GM13977 (cell line): Measurements from ENCODE around the gene HAND2.
A peak's percentile ranks its signal among the peaks of the same experiment; 100 is the strongest.

Experiments used
- DNase-seq: peaks from one replicate; pipeline ENCODE4 v3.0.0; 2012; ENCODE audit warnings: low spot score
- in situ Hi-C: fragments of 300-500 bp; cut with MboI; formaldehyde crosslinking; loops from one replicate; pipeline ENCODE4 v1.12.0; 2022; ENCODE audit warnings: low sequenced_read_pairs, low pct_unique_long_range_greater_than_20kb, mixed read lengths, inconsistent platforms; ENCODE audit not compliant: unreplicated experiment
- TF ChIP-seq, protein P1 (sequence below): IDR thresholded peaks from 2 replicates; pipeline ENCODE4 v1.5.1; 2012; ENCODE audit warnings: mild to moderate bottlenecking, control low read depth; ENCODE audit not compliant: insufficient read depth; ENCODE audit errors: extremely low read depth, missing control alignments

HAND2 gene

DNA sequence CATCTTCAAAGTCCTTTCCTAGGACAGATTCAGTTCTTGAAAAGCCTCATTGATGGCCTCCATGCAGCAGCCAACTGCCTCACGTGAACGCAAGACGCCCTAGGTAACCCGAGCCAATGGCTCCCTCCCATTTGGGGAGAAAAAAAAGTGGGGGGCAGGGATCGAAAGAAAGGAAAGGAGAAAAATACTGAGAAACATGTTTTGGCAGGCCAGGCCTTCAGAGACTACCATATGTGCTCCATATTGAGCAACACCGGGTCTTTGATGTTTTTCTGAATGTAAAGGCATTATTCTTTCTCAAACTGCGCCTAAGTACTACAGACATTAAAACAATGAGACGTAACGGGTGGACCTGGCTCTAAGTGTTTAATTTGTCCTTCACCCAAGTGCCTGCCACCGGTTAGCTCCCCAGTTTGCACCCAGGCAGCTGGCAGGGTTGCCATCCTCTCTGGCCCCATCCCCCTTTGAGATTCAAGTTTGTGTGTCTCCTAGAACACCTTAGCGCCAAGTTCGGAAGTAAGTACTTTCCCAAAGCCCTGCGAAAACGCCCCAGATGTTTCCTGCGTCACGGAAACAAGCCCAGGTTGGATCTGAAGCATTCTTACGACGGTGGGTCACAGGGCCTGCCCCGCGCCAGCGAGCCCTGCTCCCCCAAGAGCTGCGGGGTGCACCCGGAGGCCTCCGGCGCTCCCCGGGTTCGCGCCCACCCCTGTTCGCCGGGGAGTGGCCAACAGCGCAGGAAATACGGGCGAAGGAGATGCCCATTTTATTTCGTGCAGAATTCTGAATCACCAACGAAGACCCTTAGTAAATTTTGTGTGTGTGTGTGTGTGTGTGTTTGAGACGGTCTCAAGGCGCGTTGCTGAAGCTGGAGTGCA lies 30.1 kb downstream of the HAND2 start:
- DNase-seq = peak; percentile 10
- TF ChIP-seq, protein P1, sequence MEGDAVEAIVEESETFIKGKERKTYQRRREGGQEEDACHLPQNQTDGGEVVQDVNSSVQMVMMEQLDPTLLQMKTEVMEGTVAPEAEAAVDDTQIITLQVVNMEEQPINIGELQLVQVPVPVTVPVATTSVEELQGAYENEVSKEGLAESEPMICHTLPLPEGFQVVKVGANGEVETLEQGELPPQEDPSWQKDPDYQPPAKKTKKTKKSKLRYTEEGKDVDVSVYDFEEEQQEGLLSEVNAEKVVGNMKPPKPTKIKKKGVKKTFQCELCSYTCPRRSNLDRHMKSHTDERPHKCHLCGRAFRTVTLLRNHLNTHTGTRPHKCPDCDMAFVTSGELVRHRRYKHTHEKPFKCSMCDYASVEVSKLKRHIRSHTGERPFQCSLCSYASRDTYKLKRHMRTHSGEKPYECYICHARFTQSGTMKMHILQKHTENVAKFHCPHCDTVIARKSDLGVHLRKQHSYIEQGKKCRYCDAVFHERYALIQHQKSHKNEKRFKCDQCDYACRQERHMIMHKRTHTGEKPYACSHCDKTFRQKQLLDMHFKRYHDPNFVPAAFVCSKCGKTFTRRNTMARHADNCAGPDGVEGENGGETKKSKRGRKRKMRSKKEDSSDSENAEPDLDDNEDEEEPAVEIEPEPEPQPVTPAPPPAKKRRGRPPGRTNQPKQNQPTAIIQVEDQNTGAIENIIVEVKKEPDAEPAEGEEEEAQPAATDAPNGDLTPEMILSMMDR = no peak
- in situ Hi-C loops = loop anchor here (25.0 kb wide), 1 partner anchor 712 kb away; no protein-coding TSS in a partner anchor

DNA sequence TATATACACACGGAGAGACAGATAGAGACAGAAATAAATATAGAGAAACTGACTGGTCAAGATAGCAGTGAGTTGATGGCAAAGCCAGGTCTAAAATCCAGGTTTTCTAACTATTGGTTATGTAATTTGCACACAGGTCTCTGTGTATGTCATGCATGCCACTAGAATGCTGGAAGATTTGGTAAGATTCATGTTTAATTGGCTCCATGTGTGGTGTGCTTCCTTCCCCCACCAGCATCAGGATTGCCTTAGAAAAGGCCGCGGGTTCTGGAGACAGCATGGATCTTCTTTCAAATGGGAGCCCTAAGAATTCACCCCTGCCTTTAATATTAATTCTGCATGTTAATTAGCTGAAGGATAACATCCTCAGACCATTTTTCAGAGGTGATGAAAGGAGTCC lies 31.3 kb downstream of the HAND2 start:
- DNase-seq = no peak
- TF ChIP-seq, protein P1 = no peak
- in situ Hi-C loops = no loop called here

DNA sequence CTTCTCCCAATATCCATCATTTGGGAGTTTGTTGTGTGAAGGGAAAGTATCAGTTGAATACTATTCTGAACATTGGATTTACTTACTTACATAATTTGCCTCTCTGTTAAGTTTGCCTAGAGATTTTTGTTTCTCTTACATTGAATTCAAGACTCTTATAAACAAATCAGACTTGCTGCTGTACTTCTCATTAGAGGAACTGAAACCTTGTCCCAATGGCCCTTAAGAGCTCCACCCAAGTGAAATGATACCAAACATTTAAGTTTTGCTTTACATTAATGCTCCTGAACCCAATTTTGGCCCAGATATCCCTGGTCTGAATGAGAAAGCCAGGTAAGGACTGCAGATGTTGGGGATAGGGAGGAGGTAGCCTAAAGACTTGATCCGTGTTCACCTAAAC lies 32.0 kb downstream of the HAND2 start:
- DNase-seq = peak; percentile 56
- TF ChIP-seq, protein P1 = no peak
- in situ Hi-C loops = no loop called here

DNA sequence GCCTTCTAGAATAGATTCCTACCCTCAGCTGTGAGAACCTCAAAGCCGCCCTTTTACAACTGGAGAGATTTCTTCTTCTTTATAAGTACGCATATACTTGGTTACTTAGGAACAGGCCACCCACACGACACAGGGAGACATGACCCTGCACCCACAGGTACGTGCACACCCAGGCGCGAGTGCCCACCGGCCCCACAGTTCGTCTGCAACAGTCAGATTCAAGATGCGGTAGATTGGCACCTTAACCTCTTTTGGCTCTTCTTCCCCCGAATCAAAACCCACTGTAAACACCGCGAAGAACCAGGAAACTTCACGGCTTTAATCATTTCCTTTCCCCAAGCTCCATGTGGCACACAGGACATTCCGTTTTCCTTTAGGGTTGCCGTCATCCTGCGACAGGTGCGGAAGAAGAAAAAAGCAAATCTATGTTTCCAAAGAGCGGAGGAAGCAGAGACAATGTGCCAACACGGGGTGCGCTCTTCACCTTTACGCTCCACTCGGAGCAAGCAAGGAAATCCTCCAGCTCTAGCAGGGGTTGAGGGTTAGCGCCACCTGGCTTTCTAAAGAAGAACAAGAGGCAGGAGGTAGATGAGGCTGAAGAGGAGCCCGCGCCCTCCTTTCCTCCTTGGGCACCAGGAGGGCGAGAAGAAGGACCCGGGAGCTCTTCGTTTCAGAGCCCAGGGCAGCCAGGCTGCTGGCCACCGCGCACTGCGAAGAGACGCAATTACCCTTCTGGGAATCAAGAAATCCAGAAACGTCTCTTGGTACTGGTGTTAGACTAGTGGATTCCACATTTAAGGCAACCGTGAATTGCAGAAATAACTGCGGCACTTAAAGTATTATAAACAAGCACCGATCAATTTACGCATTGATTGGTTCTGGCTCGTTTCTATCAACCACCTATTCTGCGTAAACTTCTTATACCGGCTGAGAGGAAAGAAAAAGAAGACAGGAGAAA lies 35.7 kb downstream of the HAND2 start:
- DNase-seq = peak; percentile 84
- TF ChIP-seq, protein P1 = peak; percentile 87
- in situ Hi-C loops = no loop called here

DNA sequence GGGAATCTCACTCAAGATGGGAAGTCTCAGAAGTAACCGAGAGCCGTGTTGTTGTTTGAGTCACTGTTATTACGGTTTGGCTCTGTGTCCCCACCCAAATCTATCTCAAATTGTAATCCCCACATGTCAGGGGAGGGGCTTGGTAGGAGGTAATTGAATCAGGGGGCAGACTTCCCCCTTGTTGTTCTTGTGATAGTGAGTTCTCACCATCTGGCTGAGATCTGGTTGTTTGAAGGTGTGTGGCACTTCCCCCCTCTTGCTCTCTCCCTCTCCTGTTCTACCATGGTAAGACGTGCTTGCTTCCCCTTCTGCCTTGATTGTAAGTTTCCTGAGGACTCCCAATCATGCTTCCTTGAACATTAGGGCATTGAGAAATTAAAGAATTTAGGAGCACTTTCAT lies 37.0 kb downstream of the HAND2 start:
- TF ChIP-seq, protein P1 = no peak
- in situ Hi-C loops = no loop called here
- no peak for DNase-seq

DNA sequence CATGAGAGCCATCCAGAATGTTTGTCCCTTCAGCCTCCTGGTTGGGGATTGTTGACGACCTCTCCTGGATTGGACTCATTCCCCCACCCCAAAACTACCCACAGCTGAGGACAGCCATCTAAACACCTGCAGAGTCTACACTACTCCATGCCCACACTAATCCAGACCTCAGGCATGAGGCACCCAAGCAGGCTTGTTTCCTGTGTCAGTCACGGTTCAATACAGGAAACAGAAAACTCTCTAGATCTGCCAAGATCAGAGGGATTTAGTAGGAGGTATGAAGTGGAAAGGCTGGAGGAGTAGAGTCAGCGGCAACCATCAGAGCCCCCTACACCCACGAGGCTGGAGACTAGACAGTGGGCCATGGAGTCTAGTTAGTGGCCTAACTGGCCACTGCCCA lies 37.7 kb downstream of the HAND2 start:
- in situ Hi-C loops = no loop called here
- no peak for DNase-seq
- TF ChIP-seq, protein P1 = no peak
